ENCODE measurements around the gene SC5D.
A peak's percentile ranks its signal among the peaks of the same experiment; 100 is the strongest.

The SC5D gene

GRCh38 chr11:121300313-121300971 lies 7.9 kb downstream of the SC5D start:
- Histone ChIP-seq H3K4me3 (ENCODE audit: low read depth, low read length) (no peak overlapping the region), H3K9me3 (ENCODE audit: control insufficient read depth, insufficient read depth, low read depth, low read length) (no peaks in the 10 kb centered on the region), H3K36me3 (ENCODE audit: control insufficient read depth in 2 of 2, insufficient read depth in 1 of 2, low read length in 2 of 2) (peaks cover 4 to 21% of the 10 kb centered on the region in 2 experiments; a peak in 1 of 3 replicates), H3K4me1 (ENCODE audit: control insufficient read depth, insufficient read depth, low read length) (peaks cover 8% of the 10 kb centered on the region; the same call in 1 of the 2 replicates), H3K27ac (ENCODE audit: extremely low read depth, low read depth, low read length) (no peak overlapping the region; the same call in 1 of the 2 replicates)
- 0 out of 2 replicates have a peak, but pooled peaks have one; percentile 37 for TF ChIP-seq SCRT2 (tag by site-specific recombination; IDR thresholded peaks at IDR 0.05)
- TF ChIP-seq ZNF416 (tag by site-specific recombination; IDR thresholded peaks at IDR 0.05) = no peak
- CTCF ChIA-PET = interaction anchor here (1.2 to 1.6 kb wide), 3 partner anchors 23 to 291 kb away, joined by 3 to 5 read pairs (median 3); no protein-coding TSS in a partner anchor
- POLR2A ChIA-PET = interaction anchor here (1.1 kb wide), 1 partner anchor 8 kb away, joined by 3 read pairs; the partner anchor contains the start of gene SC5D

GRCh38 chr11:121300972-121301699 lies 8.6 kb downstream of the SC5D start:
- H3K36me3 ChIP-seq (ENCODE audit: control insufficient read depth in 2 of 2, insufficient read depth in 1 of 2, low read length in 2 of 2) = peaks cover 10 to 26% of the 10 kb centered on the region in 2 experiments; a peak in 2 of 3 replicates
- POLR2A ChIA-PET = interaction anchor here (1.1 kb wide), 1 partner anchor 9 kb away, joined by 3 read pairs; the partner anchor contains the start of gene SC5D
- peaks cover 8% of the 10 kb centered on the region; the same call in 1 of the 2 replicates for H3K4me1 ChIP-seq (ENCODE audit: control insufficient read depth, insufficient read depth, low read length)
- CTCF ChIA-PET = interaction anchor here (0.7 to 1.6 kb wide), 5 partner anchors 22 to 349 kb away, joined by 3 to 5 read pairs (median 3); no protein-coding TSS in a partner anchor
- H3K4me3 ChIP-seq (ENCODE audit: low read depth, low read length) = no peak overlapping the region
- H3K27ac ChIP-seq (ENCODE audit: extremely low read depth, low read depth, low read length) = no peak overlapping the region; the same call in 1 of the 2 replicates
- H3K9me3 ChIP-seq (ENCODE audit: control insufficient read depth, insufficient read depth, low read depth, low read length) = no peaks in the 10 kb centered on the region
- TF ChIP-seq EGR2 (tag by site-specific recombination; IDR thresholded peaks at IDR 0.05; ENCODE audit: low read depth) = no peak

GRCh38 chr11:121304759-121305158 lies 12.2 kb downstream of the SC5D start:
- Histone ChIP-seq H3K36me3 (ENCODE audit: control insufficient read depth in 2 of 2, insufficient read depth in 1 of 2, low read length in 2 of 2) (peaks cover 13 to 58% of the 10 kb centered on the region in 2 experiments; a peak in 2 of 3 replicates), H3K9me3 (ENCODE audit: control insufficient read depth, insufficient read depth, low read depth, low read length) (no peaks in the 10 kb centered on the region), H3K4me3 (ENCODE audit: low read depth, low read length) (no peak overlapping the region), H3K27ac (ENCODE audit: extremely low read depth, low read depth, low read length) (no peak overlapping the region), H3K4me1 (ENCODE audit: control insufficient read depth, insufficient read depth, low read length) (peaks cover 8% of the 10 kb centered on the region; the same call in 1 of the 2 replicates)
- ChIA-PET CTCF (no interaction called here), POLR2A (no interaction called here)
- no peak for TF ChIP-seq ZNF221 (tag by site-specific recombination; IDR thresholded peaks at IDR 0.05; ENCODE audit: borderline replicate concordance)
- no peak for TF ChIP-seq ZFP69B (tag by site-specific recombination; IDR thresholded peaks at IDR 0.05)
- no peak for TF ChIP-seq ZNF585B (tag by site-specific recombination; IDR thresholded peaks at IDR 0.05)
- no peak for TF ChIP-seq ZNF211 (tag by site-specific recombination; IDR thresholded peaks at IDR 0.05; ENCODE audit: low read depth)
- TF ChIP-seq ZNF768 (tag by site-specific recombination; IDR thresholded peaks at IDR 0.05) = no peak
- no peak for TF ChIP-seq ZNF629 (tag by site-specific recombination; IDR thresholded peaks at IDR 0.05)
- no peak for TF ChIP-seq ZNF621 (tag by site-specific recombination; IDR thresholded peaks at IDR 0.05)
- TF ChIP-seq ZNF707 (tag by site-specific recombination; IDR thresholded peaks at IDR 0.05) = no peak
- TF ChIP-seq GLI4 (tag by site-specific recombination; IDR thresholded peaks at IDR 0.05) = no peak
- no peak for TF ChIP-seq ZNF148 (tag by site-specific recombination; IDR thresholded peaks at IDR 0.05; ENCODE audit: borderline replicate concordance)
- TF ChIP-seq ZIC2 (tag by site-specific recombination; IDR thresholded peaks at IDR 0.05) = no peak
- no peak for TF ChIP-seq ZBTB48 (tag by site-specific recombination; IDR thresholded peaks at IDR 0.05)
- no peak for TF ChIP-seq ZNF548 (tag by site-specific recombination; IDR thresholded peaks at IDR 0.05)
- TF ChIP-seq ZNF184 (tag by site-specific recombination; IDR thresholded peaks at IDR 0.05) = no peak
- TF ChIP-seq INSM2 (tag by site-specific recombination; IDR thresholded peaks at IDR 0.05) = no peak
- no peak for TF ChIP-seq AEBP2 (tag by site-specific recombination; IDR thresholded peaks at IDR 0.05; ENCODE audit: borderline replicate concordance)
- TF ChIP-seq ZNF169 (tag by site-specific recombination; IDR thresholded peaks at IDR 0.05) = no peak
- no peak for TF ChIP-seq ZNF174 (tag by site-specific recombination; IDR thresholded peaks at IDR 0.05)
